NCI-H446 (cell line): Measurements from ENCODE around the gene HTRA3.
"Not testable (repeated sequence)": the region's sequence is repeated elsewhere in the genome, so short reads cannot be mapped to it uniquely, and the experiment has no call there.

ENCODE experiments used
- DNase-seq, 2 experiments: peaks; one replicate each; lab custom pipeline; 2025; lab: John Stamatoyannopoulos, UW

The HTRA3 gene

DNA sequence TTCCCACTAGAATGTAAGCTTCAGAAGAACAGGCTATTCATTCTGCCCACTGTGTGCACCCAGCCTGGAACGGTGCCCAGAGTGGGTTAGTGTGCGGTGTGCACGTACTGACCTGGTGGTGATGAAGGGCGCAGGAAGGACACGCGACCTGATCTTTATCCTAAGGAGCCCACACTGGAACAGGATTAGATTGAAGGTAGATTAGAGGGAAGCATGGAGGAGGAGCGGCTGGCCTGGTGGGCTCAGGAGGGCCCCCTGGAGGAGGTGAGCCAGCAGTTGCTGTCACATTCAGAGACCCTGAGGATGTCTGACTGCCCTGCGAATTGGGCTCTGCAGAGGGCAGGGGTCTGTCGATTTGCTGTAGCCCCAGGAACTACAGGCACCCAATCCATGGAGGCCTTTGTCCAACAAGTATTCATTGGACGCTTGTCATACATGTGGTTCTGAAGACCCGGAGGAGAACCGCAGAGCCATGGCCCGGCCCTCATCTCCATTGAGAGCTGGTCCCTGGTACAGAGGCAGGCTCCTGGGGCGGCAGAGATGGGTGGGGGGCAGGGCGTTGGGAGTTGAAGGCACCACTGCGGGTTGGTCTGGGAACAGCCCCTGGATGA, 73.2 kb downstream of the HTRA3 start:
- DNase-seq: no peak

- no peak for DNase-seq
Observed at GRCh38 chr4:8343262-8343966, 73.9 kb downstream of the HTRA3 start.

DNA sequence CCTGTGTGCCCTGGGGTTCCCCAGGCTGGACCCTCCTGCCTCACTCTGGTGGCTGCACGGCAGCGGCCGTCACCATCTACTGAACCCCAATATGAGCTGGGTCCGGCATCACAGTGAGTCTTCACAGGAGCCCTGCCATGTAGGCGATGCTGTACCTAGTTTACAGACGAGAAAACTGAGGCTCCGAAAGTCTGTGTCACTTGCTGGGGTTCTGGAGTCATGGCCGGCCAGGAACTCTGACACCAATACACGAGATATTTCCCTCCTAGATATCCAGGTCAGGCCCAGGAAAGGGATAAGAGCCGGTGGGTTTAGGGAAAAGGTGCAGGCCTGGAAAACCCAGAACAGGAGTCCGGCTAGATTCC, 74.4 kb downstream of the HTRA3 start:
- DNase-seq: no peak

DNA sequence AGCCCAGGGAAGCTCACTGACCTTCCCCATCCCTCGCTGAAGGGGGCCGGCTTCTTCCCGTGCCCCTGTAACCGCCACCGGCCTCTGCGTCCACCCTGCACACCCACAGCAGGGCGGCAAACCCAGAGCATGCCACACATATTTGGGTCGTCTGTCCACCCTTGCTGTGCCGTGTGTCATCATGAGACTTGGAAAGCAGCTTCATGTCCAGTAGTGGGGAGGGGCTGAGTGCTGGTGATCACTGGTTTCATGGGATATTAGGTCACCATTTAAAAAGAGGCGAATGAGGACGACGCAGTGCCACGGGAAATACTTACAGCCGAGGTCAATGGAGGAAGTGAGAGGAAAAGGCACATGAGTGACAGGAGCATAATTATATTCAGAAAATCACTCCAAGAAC, 74.8 kb downstream of the HTRA3 start:
- DNase-seq: no peak

GRCh38 chr4:8345053-8345945, 75.7 kb downstream of the HTRA3 start:
- no peak for DNase-seq

DNA sequence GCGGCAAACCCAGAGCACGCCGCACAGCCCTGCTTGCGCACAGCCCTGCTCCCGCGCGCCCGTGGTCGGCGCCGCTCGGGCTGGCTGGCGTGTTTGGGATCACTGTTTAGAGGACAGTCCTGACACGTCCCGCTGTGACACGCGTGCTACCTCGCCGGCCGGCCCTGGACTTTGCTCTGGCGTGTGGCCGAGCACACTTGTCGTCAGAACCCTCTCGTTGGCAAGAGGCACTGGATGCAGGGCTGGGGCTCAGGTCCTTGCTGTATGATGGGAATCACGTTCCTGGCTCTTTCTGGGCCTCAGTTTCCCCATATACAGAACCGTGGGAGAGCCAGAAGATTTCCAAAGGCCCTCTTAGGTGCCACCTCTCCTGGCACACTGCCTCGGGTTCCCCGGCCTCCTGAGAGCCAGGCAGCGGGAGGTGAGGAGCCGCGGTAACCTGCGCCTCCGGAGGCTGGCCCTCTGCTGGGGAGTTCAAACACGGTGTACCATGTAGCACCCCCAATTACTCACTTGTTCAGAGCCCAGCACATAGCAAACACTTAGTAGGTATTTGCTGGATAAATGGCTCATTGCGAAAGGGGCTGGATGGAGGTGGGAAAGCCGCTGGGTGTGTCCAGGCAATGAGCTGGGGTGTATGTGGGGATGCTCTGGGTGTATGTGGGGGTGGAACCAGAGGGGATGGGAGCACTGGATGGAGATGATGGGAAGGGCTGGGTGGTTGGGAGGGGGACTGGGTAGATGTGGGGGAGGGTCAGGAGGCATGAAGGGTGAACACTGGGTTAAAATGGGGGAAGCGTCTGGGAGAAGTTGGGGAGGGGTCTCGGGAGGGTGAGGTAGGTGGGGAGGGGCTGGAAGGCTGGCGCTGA, 76.6 kb downstream of the HTRA3 start:
- no peak for DNase-seq

GRCh38 chr4:8346838-8347605, 77.5 kb downstream of the HTRA3 start:
- DNase-seq: no peak

GRCh38 chr4:8347660-8348059, 78.1 kb downstream of the HTRA3 start:
- no peak for DNase-seq

DNA sequence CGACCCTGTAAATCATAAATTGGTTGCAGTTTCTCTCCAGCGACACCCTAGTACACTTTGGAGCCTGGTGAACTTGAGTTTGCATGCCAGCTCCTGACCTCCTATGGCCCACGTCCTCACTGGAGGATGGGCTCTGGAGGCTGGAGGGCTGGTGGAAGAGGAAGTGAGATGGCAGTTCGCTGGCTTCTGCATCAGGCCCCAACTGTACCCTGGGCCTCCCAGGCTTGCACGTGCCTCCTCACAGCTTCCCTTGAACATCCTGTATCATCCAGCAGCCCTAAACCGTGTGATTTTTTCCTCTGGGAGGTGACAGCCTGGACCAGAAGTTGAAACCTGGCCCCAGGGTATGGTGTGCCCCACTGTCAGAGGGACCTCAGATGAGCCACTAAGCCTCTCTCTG, 78.5 kb downstream of the HTRA3 start:
- DNase-seq: no peak

DNA sequence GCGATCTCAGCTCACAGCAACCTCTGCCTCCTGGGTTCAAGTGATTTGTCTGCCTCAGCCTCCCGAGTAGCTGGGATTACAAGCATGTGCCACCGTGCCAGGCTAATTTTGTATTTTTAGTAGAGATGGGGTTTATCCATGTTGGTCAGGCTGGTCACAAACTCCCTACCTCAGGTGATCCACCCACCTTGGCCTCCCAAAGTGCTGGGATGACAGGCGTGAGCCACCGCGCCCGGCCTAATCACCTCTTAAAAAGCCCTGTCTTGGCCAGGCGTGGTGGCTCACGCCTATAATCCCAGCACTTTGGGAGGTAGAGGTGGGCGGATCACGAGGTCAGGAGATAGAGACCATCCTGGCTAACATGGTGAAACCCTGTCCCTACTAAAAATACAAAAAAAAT, 79.7 kb downstream of the HTRA3 start:
- not testable (repeated sequence) for DNase-seq

DNA sequence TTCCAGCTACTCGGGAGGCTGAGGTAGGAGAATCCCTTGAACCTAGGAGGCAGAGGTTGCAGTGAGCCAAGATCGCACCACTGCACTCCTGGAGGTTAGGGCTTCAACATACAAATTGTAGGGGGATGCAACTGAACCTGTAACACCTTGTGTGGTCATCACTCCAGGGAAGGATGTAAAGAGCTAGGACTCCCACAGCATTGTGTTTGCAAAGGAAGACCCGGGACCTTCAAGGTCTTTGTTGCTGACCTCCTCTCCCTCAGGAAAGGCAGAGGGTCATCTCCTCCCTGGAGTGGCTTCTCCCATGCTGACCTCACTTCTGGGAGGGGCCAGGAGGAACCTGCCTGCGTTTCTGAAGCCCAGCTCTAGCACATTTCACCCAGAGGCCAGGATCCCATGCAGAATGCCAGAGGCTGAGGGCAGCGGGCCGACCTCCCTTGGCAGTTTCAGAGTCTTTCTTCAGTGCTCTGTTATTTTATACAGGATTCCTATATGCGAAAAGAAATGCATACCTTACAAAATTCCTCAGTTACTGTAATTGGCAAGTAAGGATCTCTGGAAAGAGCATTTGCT, 80.2 kb downstream of the HTRA3 start:
- no peak for DNase-seq

DNA sequence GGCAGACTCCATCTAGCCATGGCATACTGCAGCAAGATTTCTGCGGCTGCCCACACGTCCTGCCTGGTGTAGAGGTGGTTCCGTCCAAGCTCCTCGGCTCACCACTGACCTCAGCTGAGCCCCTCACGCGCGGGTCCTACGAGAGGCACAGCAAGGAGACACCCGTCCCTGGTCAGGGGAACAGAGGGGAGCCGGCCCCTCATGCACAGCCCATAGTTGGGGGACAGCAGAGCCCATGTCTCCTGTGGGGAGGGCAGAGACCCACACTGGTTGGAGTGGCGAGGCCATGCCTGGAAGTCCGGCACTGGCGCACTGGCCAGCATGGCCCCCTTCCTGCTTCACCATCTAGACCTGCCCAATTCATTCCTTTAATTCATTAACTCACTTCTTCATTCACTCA, 80.8 kb downstream of the HTRA3 start:
- DNase-seq: no peak

DNA sequence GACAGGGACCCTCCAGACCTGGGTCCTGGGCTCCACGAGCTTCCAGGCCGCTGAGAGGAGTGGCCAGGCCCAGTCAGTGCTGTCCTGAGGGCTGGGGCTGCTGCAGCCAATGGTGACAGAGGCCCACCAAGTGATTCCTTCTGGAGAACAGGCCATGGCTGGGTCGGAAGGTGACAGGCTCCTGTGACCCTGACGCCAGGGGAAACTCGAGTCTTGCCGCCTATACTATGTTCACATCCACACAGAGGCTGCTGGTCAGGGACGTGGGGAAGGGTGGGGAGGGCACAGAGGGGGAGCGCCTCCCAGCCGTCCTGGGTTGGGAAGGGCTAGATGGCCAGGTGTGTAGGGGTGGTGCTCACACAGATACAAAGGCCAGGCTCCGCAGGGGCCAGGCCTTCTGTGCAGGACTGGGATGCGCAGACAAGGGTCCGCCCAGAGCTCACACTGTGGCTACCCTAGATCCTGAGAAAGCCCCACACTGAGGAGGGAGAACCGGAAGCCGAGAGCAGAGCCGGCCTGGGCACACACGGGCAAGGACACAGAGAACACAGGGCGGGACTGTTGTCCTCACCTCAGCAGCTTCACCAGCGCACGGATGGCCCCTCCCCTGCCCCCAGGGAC, 81.4 kb downstream of the HTRA3 start:
- no peak for DNase-seq

DNA sequence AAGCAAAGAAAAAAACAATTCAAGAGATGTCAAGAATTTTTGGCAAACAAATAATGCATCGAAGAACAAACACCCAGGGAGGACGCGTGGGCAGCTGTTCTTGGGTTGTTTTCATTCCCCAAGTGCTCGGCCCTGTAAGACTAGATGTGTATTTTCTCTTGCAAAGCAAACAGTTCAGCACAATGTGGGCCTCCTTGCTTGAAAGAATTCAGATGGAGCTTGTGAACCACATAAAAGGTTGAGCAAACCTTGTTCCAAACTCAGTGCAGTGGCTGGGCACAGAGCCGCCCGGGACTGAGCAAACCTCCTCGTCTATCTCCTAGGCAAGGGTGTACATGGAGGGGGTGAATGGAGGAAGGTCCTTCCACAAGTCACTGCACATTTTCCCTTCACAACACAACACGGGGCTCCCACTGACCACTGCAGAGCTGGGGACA, 82.4 kb downstream of the HTRA3 start:
- DNase-seq: no peak

DNA sequence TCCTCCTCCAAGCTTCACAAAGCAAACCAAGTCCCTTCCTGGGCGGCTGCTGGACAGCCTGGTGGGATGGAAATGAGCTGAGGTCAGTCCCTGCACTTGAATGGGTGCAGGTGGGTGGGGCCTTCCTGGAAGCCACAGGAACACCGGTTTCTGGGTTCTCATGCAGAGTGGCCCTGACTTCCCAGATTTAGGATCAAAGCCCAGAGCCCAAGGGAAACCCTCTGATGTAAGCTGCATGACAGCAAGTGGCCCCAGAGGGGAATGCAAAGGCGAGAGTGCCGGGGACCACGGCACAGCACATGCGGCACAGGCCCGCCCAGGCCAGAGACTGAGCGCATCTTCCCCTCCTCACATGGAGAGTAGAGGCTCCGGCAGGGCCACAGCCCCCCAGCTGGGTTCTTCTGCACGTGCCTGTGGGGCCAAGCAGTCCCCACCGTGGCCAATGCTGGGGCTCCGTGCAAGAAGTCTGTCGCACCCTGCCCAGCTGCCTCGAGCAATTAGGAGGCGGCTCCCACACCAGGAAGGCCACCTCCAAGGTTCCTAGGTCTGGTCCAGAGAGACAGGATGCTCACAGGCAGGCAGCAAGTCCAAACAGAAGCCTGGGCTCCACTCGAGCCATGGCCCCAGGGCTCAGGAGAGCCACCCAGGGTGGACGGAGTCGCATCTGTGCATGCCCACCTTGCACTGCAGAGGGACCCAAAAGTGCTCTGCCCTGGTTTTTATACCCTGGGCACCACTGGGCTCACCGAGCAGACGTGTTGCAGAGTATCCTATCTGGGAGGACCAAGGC, 83.0 kb downstream of the HTRA3 start:
- no peak for DNase-seq

DNA sequence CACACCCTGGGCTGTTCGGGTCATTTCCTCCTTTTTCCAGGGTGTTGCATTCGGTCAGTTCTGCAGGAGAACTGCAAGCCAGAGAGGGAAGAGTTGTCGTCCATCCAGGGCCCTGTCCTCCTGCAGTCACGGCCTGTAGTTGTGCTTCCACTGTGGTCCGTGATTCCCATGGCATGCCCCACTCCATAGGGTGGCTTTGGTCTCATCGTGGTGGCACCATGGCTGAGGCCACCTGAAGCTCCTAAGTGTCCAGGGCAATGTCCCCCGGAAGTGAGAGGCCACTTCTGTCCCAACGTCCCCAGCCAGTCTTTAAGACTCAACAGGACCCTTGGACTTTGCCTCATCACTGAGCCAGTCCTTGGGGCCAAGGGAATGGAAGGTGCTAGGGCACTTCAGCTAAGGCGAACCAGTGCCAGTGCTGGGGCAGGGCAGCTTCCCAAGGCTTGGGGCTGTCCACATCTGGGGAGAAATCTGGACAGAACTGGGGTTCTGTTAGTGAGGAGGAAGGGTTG, 83.7 kb downstream of the HTRA3 start:
- DNase-seq: no peak

DNA sequence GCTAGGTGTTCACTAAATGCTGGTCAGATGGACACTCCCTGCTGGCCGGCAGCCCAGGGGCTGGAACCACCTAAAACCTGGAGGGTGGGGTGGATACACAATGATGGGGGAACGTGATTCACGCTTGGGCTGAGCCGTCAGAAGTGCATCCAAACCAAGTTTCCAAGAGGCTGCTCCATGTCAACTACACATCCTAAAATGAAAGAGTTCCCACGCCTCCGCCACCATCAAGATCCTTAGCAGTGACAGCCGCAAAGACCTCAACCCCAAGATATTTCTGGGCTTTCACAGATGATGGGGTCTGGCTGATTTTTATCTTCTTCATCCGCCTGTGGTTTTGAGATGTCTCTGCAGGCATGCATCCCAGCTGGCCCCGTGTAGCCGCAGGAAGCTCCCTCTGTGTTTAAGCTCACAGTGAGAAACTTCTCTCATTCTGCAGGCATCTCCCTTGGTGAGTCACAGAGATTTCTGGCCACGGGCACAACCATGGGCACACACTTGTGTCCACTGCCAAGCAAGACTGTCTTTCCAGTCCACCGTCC, 84.4 kb downstream of the HTRA3 start:
- no peak for DNase-seq

GRCh38 chr4:8355306-8355705, 85.8 kb downstream of the HTRA3 start:
- no peak for DNase-seq
